Amygdala (tissue), 56 donors: Measurements from ENCODE around the gene CFAP77.
A peak's percentile ranks its signal among the peaks of the same experiment; 100 is the strongest.

Source experiments
- DNase-seq, 56 donors: peaks; one replicate each; lab custom pipeline; 2025; lab: John Stamatoyannopoulos, UW

The CFAP77 gene

DNA sequence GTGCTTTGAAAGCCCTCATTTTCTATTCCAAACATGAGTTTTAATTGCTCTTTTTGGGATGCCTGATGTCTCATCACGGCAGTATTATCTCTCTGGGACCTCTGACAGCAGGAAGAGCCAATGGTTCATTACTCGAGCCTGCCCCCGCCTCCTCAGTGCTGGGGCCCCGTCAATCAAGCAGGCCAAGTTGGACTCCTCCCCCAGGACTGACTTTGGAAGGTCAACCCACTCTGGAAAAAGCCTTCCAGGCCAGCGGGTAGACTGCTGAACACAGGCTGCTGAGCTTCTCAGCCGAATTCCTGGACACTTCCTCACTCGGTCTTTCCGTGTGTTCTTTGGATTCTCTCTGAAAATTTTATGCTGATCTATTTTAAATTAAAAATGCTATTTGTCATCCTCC, 162.9 kb downstream of the CFAP77 start:
- DNase-seq = no peak

DNA sequence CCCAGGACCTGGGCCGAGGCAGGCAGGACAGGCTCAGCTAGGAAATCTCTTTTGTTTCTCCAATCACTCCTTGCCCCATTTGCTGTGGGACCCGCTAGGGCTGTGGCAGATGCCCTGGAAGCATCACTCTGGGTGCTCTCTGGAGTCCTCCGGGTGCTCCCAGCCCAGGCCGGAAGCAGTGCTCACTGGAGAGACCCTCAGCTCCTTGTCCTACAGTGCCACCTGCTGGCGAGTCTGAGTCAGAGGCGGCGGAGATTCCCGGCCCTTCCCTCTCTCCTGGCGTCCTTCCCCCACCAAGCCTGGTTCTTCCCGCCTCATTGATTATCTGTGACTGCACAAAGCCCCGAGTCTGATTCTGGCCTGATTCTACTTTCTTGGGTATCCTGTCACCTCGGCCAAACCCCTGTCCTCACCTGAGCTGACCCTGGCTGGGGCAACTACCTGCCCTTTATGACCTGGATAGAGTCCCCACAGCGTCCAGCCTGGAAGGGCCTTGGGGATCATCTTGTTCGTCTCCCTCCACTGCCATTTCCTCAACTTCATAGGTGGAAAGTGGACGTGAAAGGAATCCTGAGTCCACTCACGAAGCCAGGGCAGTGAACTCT, 165.1 kb downstream of the CFAP77 start:
- peak in 48 of 56 donors; percentile 3 to 73 (median 28) for DNase-seq

DNA sequence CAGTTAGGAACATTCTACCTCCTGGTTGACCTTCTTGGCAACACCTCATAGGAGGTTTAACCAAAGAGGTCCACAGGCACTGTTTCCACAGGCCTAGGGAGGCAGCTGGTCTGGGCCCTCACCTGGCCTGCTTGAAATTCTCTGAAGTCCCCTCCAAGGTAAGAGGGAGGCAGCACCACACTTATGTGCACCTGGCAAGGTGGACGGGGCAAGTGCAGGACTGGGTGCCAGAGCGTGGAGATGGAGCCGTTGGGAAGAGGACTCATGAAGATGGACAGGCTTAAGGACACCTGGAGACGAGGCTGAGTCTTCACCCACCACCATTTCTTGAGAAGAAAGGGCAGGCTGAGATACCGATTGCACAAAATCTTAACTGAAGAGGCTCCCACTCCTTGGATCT, 165.8 kb downstream of the CFAP77 start:
- no peak for DNase-seq

DNA sequence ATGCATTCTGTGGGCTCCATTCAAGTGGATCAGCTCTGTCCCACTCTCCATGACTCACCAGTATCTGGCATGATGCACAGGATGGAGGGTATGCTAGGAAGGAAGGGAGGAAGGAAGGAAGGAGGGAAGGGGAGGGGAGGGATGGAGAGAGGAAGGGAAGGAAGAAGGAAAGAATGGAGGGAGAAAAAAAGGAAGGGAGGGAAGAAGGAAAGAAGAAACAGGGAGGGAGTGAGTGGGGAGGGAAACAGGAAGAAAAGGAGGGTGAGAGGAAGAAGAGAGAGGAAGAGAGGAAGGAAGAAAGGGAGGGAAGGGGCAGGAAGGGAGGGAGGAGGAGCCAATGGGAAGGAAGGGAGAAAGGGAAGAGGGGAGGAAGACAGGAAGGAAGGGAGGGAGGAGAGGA, 167.1 kb downstream of the CFAP77 start:
- DNase-seq = no peak

DNA sequence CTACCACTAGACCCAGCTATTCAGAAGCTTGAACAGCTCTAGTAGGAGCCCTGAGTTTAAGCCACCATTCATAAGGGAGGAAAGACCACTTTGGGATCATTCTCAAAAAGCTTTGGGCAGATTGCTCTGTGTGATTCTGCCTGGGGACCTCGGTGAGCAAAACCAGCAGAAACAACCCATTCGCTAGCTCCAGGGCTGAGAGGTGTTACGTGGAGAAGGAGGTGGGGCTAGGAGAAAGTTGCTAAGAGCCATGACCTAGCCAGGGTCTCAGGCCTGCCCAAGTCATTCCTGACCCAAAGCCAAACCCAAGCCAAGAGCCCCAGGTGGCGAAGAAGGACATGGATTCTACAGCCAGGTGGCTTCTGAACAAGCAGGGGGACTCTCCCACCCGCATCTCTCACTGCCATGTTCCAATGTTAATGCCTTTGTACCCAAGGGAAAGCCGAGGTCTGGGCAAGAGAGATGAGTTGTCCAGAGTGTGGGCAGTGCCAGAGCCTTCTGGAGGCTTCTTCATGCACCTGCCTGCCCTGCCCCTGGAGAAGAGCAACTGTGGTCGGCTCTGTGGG, 168.4 kb downstream of the CFAP77 start:
- no peak for DNase-seq

DNA sequence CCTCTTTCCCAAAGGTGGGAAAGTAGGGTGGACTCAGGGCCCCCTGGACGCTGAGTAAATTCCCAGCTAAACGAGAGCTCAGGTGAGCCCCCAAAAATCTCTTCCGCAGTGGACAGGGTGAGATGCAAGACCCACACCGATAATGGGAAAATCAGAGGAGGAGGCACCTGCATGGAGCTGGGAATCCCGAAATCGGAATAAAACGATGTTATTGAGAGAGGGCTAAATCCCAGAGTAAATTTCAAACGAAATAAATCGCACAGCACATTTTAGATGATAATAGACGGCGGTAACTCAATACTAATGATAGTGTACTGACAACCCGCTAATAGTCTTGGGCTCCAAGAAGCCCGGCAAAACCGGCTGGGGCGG, 169.4 kb downstream of the CFAP77 start:
- DNase-seq = no peak

DNA sequence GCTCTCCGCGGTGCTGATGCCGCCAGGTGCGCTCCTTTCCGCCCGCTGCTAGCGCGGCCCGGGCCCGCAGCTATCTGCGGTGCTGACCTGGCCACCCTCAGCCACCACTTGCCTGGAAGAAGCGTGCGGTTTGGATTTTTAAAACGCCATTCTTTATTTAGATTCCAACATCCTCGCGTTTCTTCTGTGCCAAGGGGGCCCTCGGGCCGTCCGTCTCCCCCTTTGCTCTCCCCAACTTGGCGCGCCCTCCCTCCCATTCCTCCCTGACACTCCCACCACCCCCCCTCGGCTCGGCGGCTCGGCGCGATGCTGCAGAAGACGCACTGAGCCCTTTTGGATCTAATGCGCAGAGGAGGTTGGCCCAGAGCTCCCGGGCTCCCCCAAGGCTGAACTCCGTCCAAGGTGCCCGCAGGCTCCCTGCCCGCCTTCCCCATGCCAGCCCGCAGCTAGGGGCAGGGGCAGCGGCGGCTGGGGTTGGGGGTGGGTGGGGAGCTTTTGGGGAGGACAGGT, 172.3 kb downstream of the CFAP77 start, which contains the start of gene BARHL1:
BARHL1 (plus strand) TSS at position 331 of the 510 bp plus-strand sequence. CDS start 192 bp downstream, outside the sequence.
- no peak for DNase-seq

DNA sequence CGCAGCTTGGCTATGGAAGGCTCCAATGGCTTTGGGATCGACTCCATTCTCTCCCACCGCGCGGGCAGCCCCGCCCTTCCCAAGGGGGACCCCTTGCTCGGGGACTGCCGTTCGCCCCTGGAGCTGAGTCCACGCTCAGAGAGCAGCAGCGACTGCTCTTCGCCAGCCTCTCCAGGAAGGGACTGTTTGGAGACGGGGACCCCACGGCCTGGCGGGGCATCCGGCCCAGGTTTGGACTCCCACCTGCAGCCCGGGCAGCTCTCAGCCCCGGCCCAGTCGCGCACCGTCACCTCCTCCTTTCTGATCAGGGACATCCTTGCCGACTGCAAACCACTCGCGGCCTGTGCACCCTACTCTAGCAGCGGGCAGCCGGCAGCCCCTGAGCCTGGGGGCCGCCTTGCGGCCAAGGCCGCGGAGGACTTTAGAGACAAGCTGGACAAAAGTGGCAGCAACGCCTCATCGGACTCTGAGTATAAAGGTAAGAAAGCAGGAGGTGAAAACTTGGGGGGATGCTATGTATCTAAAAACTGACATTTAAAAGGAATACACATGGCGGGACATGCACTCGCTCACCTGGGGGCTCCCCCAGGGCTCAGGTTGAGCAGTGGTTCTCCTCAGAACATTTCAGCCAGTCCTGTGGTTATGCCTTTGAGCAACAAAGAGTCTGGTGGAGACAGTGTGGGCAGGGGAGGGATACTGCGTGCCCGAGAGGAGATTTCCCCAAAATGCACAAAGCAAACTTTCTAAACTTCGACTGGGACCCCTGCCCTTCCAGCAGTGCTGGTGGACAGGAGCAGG, 173.0 kb downstream of the CFAP77 start:
- no peak for DNase-seq

DNA sequence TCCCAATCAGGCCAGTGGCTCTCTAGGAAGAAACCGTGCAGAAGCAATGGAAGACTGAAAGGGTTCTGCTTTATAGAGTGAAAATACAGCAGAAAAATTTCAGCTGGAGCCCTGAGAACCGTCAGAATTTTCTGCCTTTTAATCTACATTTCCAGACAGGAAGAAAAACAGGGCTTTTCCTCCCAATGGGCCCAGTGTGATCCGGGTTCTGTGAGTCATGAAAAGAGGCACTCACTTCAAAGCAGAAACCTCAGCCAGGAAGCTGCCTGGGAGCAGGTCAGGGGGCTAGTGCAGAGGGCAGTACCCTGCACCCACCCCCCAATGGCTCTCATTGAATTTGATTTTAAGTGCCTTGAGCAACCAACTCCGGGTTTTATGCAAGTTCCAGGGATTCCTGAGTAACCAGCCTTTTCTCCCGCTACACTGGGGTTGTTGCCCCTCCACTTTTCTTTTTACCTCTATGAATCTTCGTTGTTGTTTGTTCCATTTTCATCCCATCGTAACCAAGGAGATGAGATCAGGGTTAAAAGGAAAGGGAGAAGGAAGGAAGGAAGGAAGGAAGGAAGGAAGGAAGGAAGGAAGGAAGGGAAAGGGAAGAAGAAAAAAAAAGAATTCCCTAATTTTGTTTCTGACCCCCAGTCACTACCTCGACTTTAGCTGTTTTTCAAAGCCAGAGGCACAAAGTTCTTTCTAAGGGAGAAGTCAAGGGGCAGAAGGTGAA, 173.7 kb downstream of the CFAP77 start:
- DNase-seq = no peak

DNA sequence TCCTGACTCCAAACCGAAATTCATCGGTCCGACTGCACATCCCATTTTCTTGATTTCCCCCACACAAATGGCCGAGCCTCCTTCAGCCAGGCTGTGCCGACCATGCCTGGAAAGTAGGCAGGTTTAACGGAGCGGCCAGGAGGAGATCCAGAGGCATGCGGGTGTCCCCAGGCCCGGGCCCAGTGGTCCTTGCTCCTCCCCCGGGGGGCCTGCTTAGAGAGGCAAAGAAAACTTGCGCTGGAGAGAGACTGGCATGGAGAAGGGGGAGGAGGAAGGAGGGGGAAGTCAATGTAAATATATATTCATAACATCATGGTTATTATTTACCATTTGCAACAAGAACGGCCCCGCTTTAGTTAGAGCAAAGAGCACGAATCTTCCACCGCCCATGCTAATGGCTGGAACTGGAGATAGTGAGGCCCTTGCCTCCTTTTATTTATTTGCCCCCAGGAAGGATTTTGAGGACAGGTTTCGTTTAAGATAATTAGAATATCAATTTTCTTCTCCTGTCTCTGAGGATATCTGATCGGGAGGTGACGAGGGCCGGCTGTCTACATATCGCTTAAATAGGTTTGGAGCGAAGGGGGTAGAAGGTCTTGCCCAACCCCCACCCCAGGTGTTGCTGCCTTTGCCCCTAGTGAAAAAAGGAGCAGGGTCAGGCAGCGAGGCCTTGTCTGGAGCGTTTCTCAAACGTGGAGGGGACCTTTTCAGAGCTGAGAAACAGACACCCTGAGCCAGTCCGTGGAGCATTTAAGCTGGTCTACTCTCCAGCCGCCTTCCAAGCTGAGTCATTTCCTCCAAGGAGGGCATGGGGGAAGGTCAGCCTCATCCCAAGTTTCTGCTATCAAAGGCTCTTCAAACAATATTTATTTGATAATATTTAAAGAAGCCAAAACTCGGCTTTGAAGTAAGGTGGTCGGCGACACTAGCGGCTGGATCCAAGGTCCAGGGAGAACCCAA, 174.9 kb downstream of the CFAP77 start:
- DNase-seq = no peak

DNA sequence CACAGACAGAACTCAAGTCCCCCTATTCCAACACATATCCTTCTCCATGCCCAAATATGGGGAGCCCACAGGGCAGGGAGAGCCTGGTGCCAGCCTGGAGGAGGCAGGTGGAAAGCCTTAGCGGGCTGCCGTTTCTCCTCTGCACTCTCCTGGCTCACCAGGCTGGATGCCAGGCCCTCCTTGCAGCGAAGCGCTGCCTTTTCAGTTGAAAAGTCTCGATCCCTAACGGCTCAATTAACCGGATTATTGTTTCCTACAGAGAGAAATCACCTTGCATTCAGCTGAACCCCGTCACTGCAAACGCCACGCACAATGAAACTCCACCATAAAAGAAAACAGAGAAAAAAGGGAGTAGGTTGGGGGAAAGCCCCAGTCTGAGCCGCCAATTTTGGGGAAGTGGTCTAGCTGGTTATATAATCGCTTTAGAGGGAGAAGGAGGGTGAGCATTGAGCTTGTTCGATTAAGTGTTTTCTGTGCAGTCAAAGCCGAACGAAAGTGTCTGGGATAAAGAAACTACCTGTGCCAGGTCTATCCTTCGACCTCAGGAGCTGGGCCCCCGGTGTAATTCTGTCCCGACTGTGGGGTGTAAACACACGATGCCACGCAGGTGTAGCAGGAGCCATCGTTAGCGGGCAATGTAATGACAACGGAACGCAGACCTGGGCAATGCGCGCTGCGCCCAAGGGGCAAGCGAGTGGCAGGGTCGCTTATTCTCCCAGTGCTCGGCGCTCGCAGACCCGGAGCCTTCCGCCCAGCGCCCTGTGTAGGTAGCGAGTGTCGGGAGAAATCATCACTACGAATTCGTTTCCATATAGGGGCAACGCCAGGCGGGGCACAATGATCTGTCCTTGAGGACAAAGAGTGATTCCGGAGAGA, 176.2 kb downstream of the CFAP77 start:
- no peak for DNase-seq

DNA sequence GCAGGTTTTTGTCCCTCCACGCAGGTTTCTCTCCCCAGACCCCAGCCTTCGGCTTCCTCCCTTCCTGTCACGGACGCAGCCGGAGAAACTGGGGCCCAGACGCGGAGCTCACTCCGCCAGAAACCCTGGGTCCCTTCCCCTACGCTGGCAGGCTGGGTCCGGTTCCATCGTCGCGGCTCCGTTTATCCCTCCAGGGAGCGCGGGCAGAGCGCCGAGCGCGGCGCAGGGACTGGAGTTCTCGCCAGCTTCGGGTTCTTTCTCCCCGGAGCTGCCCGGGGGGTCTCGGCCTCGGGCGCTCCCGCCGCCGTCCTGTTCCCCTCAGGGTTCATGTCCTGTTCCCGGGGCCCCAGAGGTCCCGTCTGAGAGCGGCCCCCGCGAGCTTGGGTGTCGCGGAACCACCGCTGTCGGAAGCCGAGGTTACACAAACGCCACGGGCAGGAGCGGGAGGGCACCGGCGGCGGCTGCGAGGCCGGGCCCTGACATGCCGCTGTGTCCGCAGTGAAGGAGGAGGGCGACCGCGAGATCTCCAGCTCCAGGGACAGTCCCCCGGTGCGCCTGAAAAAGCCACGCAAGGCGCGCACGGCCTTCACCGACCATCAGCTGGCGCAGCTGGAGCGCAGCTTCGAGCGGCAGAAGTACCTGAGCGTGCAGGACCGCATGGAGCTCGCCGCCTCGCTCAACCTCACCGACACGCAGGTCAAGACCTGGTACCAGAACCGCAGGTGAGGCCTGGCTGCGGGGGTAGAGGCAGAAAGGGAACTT, 177.0 kb downstream of the CFAP77 start:
- DNase-seq = no peak

DNA sequence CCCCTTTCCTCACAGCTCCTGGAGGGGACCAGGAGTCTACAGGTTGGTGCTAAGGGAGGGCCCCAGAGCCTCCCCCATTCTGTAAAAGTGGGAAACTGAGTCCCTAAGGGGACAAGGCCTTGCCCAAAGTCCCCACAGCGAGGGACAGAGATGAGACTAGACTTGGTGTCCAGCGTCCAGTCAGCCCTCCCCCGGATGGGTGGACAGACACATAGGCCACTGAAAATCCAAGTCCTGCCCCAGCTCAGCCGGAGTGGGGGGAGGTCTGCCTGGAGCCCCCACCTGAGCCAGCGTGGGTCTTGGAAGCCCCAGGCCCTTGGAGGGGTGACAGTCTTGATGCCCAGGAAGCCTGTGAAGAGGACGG, 177.6 kb downstream of the CFAP77 start:
- DNase-seq = no peak

DNA sequence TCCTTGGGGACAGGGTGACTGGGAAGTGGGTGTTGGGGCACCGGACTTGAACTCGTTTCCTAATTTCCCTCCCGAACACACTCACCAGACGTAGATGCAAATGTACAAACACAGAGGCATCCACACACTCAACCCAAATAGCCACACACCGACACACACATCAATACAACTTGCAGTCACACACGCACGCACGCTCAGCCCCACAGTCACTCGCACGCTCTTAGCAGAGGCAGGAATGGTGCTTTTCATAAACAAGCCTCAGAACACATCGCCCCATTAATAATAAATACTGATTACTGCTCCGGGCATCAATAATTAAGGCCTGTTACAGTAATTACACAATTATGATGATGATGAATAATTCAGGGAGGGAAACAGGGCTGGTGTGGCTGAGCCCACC, 178.1 kb downstream of the CFAP77 start:
- DNase-seq = no peak

DNA sequence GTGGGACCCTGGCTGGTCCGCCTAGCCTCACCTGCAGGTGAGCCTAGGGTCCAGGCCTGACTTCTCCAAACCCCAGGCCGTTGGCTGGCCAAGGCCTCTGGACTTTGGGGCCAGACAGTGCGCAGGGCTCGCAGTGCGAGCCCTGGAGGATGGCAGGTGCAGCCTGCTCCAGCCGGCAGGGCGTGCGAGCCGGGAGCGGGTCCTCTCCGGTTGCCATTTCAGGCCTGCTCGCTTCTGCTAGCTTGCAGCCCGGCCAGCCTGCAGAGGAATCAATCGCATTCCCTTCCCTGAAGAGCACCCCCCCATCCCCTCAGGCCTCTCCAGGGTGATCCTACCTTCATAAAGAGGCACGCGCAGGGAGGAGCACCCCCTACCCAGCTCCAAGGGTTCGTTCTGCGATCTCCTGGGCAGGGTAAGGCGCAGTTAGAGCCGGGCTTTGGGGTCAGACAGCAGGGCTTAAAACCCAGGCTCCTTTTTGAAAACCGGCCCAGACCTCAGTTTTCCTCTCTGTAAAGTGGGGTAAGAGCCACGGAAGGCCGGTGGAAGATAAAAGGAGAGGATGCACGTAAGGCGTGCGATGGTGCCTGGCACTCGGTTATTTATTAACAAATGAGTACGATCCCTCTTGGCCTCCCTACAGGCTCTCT, 178.6 kb downstream of the CFAP77 start:
- no peak for DNase-seq

DNA sequence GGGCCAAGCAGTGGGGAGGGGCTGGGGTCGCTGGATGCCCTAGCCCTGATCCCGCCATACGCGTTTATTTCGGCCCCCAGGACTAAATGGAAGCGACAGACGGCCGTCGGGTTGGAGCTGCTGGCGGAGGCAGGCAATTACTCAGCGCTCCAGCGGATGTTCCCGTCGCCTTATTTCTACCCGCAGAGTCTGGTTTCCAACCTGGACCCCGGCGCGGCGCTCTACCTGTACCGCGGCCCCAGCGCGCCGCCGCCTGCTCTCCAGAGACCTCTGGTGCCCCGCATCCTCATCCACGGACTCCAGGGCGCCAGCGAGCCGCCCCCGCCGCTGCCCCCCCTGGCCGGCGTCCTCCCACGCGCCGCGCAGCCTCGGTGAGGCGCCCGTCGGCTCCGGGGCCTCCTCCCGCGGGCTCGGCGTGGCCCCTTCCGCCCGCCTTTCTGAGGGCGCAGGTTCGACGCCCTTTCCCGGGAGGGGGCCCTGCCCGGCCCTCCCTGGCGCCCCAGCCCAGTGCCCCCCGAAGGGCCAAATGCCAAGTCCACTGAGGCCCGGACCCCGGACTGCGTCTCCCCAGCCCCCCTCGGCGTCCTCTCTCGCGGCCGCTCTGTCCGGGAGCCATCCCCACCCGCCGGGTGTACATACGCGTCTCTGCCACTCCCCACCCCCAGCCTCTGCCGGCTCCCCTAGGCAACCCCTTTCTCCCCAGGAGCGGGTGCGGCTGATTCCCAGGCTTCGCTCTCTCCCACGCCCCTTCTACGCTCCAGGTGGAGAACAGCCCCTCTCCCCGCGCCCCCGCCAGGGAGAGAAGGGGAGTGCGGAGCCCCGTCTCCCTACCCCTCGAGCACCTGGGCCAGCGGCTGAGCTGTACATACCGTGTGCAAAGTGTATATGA, 179.4 kb downstream of the CFAP77 start:
- no peak for DNase-seq

DNA sequence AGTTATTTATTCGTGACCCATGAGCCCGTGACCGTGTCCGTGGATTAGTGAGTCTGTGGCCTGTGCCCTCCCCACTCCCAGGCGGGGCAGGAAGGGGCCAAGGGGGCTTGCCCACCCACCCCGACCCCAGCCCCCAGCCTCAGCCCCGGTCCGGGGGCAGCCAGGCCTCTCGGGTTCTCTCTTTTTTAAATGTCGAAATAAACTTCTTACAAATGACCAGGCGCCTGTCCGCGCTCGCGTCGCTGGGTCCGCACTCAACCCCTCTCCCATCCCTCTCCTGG, 180.0 kb downstream of the CFAP77 start:
- DNase-seq = no peak
